ENCODE results near the gene CLPSL2.
A peak's percentile ranks its signal among the peaks of the same experiment; 100 is the strongest.
"Not testable (repeated sequence)": the region's sequence is repeated elsewhere in the genome, so short reads cannot be mapped to it uniquely, and the experiment has no call there.

Gene CLPSL2

GRCh38 chr6:35776364-35777215 lies at the start of gene CLPSL2:
TSS of gene CLPSL2 (plus strand) at chr6:35776598. CDS start at chr6:35776619, 21 bp downstream.
- no peak for DNase-seq (ENCODE audit: low read depth)

GRCh38 chr6:35727231-35727934 lies 49.0 kb upstream of the CLPSL2 start:
- no peak for DNase-seq (ENCODE audit: low read depth)

GRCh38 chr6:35727935-35728682 lies 48.3 kb upstream of the CLPSL2 start:
- peak; percentile 78 for DNase-seq (ENCODE audit: low read depth)

- DNase-seq (ENCODE audit: low read depth), result no peak
Observed at GRCh38 chr6:35728683-35729678, 47.4 kb upstream of the CLPSL2 start.

- no peak for DNase-seq (ENCODE audit: low read depth)
Observed at GRCh38 chr6:35729722-35730121, 46.7 kb upstream of the CLPSL2 start.

- DNase-seq (ENCODE audit: low read depth), result no peak
Observed at GRCh38 chr6:35730745-35731413, 45.5 kb upstream of the CLPSL2 start.

- peak; percentile 87 for DNase-seq (ENCODE audit: low read depth)
Observed at GRCh38 chr6:35731414-35731735, 45.0 kb upstream of the CLPSL2 start.

GRCh38 chr6:35731736-35732532 lies 44.5 kb upstream of the CLPSL2 start:
- peak; percentile 88 for DNase-seq (ENCODE audit: low read depth)

- no peak for DNase-seq (ENCODE audit: low read depth)
Observed at GRCh38 chr6:35733633-35734032, 42.8 kb upstream of the CLPSL2 start.

- DNase-seq (ENCODE audit: low read depth), result not testable (repeated sequence)
Observed at GRCh38 chr6:35734319-35734718, 42.1 kb upstream of the CLPSL2 start.

GRCh38 chr6:35735452-35735851 lies 40.9 kb upstream of the CLPSL2 start:
- no peak for DNase-seq (ENCODE audit: low read depth)

- peak; percentile 58 for DNase-seq (ENCODE audit: low read depth)
Observed at GRCh38 chr6:35736253-35736894, 40.0 kb upstream of the CLPSL2 start.

- DNase-seq (ENCODE audit: low read depth), result no peak
Observed at GRCh38 chr6:35736982-35737412, 39.4 kb upstream of the CLPSL2 start, which contains the start of gene ARMC12. TSS of gene ARMC12 (plus strand) at chr6:35737032. CDS start at chr6:35737109, 77 bp downstream.

GRCh38 chr6:35737413-35738211 lies 38.8 kb upstream of the CLPSL2 start:
- DNase-seq (ENCODE audit: low read depth), result no peak

- DNase-seq (ENCODE audit: low read depth), result no peak
Observed at GRCh38 chr6:35739645-35740524, 36.5 kb upstream of the CLPSL2 start.

- no peak for DNase-seq (ENCODE audit: low read depth)
Observed at GRCh38 chr6:35742842-35743241, 33.6 kb upstream of the CLPSL2 start.

GRCh38 chr6:35745509-35745908 lies 30.9 kb upstream of the CLPSL2 start:
- DNase-seq (ENCODE audit: low read depth), result no peak
